Lower leg skin (tissue), 4 donors: Measurements from ENCODE around the gene STIM1. TPM values are rescaled to one million over a fixed set of nuclear protein-coding genes. Genes with fewer than 3 reads are reported as not detected.
"Not testable (repeated sequence)": the region's sequence is repeated elsewhere in the genome, so short reads cannot be mapped to it uniquely, and the experiment has no call there.

Experiments used
- DNase-seq, 2 donors: peaks; one replicate each; pipeline ENCODE4 v3.0.0-alpha.2; 2019; ENCODE audit warnings: low spot score in 2 of 2
- H3K4me3 ChIP-seq: fragments of 200-600 bp; sonication (generic); 2 replicates; pipeline ENCODE4 v1.5.1; 2017; ENCODE audit warnings: mild to moderate bottlenecking, low read depth; ENCODE audit not compliant: poor library complexity, severe bottlenecking
- POLR2A ChIP-seq, 2 donors: fragments of 450-650 bp; IDR thresholded peaks; one replicate each; pipeline ENCODE4 v1.6.1; 2016 to 2017; ENCODE audit warnings: antibody characterized with exemption in 2 of 2, mild to moderate bottlenecking in 1 of 2, moderate library complexity in 1 of 2
- WGBS, 2 donors: methylation state at CpG; one replicate each; pipeline ENCODE4 v1.1.5; 2018; 5-methylcytosine and 5-hydroxymethylcytosine counted together
- intact Hi-C: fragments of 100-400 bp; cut with DNase I; formaldehyde crosslinking; loops from one replicate; pipeline ENCODE4 v1.15.0; 2023; ENCODE audit warnings: low total_unique reads
- total RNA-seq, 4 donors: library from RNA; depleted of rRNA; stranded (reverse); fragments of >200 nt; gene quantifications; one replicate each; pipeline ENCODE4 v1.1.0, GENCODE V29; 2016
- TF ChIP-seq, protein P1 (sequence below), 3 donors: fragments of 450-650 bp; IDR thresholded peaks; one replicate each; pipeline ENCODE4 v1.5.1; 2016; ENCODE audit warnings: antibody characterized with exemption in 3 of 3, mild to moderate bottlenecking in 3 of 3, moderate library complexity in 2 of 3

STIM1 gene
- total RNA-seq, 4 donors from 2014 or later = 43.7 to 75.9 (median 64.9) TPM

DNA sequence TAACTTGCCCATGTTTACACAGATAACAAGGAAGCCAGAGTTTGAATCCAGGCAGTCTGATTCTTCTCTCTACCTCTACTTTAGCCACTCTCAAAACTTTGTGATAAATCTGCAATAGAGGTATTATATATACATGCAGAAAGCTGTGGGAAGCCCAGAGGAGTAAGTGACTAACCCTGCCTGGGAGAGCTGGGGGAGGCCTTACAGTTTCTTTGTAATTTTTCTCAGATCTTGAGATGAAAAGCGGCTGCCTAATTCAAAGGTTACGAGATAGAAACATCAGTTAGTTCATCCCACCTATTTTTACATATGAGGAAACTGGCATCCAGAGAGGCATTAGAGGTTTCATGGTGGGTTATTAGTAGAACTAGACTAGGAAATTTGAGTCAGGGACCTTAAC lies 4.9 kb downstream of the STIM1 start:
- no peak overlapping the region for H3K4me3 ChIP-seq
- no peak for DNase-seq
- intact Hi-C loops = no loop called here
- WGBS, 2 donors = 93 to 95% methylated on average over 2 of the region's 2 CpGs
- TF ChIP-seq POLR2A (IDR thresholded peaks at IDR 0.05) = no peak
- TF ChIP-seq, protein P1, sequence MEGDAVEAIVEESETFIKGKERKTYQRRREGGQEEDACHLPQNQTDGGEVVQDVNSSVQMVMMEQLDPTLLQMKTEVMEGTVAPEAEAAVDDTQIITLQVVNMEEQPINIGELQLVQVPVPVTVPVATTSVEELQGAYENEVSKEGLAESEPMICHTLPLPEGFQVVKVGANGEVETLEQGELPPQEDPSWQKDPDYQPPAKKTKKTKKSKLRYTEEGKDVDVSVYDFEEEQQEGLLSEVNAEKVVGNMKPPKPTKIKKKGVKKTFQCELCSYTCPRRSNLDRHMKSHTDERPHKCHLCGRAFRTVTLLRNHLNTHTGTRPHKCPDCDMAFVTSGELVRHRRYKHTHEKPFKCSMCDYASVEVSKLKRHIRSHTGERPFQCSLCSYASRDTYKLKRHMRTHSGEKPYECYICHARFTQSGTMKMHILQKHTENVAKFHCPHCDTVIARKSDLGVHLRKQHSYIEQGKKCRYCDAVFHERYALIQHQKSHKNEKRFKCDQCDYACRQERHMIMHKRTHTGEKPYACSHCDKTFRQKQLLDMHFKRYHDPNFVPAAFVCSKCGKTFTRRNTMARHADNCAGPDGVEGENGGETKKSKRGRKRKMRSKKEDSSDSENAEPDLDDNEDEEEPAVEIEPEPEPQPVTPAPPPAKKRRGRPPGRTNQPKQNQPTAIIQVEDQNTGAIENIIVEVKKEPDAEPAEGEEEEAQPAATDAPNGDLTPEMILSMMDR (IDR thresholded peaks at IDR 0.05) = no peak

DNA sequence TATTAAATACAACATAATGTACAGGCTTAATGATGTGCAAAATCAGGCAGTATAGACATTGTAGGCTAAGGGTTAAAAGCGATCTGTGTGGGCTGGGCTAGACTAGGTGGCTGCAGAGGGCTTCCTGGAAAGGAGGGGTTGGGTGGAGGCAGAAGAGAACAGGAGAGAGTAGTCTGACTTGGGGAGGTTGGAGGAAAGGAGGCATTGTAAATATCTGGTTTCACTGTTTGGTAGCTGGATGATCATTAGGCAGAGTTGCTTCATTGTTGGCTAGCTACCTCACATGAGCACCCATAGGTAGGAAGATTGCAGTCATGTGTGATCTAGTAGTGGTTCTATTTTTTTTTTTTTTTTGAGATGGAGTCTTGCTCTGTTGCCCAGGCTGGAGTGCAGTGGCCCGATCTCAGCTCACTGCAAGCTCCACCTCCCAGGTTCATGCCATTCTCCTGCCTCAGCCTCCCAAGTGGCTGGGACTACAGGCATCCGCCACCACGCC lies 5.5 kb downstream of the STIM1 start:
- intact Hi-C loops, H3K4me3 ChIP-seq, DNase-seq: not testable (repeated sequence)
- 77 to 80% methylated on average over 4 of the region's 4 CpGs for WGBS, 2 donors

DNA sequence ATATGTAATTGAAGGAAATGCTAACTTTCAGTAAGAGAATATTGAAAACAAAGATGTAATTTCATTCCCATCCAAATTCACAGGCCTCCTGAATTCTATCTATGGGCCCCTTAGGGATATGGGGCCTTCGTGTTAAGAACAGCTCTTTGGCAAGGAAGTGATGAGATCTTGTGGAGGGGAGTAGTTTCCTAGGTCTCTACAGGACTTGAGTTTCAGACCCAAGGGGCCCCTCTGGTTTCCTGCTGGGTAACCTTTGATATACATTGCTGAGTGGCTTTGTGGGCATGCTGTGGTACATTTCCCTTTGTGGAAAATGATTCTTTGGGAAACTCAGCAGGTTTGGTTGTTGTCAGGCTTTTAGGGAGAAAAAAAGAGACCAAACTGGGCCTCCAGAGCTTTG lies 6.2 kb downstream of the STIM1 start:
- DNase-seq = no peak
- intact Hi-C loops = no loop called here
- H3K4me3 ChIP-seq = no peak overlapping the region
- 32 to 50% methylated on average over 1 of the region's 1 CpG for WGBS, 2 donors
- no peak for TF ChIP-seq POLR2A (IDR thresholded peaks at IDR 0.05)
- TF ChIP-seq, protein P1 (IDR thresholded peaks at IDR 0.05) = no peak

DNA sequence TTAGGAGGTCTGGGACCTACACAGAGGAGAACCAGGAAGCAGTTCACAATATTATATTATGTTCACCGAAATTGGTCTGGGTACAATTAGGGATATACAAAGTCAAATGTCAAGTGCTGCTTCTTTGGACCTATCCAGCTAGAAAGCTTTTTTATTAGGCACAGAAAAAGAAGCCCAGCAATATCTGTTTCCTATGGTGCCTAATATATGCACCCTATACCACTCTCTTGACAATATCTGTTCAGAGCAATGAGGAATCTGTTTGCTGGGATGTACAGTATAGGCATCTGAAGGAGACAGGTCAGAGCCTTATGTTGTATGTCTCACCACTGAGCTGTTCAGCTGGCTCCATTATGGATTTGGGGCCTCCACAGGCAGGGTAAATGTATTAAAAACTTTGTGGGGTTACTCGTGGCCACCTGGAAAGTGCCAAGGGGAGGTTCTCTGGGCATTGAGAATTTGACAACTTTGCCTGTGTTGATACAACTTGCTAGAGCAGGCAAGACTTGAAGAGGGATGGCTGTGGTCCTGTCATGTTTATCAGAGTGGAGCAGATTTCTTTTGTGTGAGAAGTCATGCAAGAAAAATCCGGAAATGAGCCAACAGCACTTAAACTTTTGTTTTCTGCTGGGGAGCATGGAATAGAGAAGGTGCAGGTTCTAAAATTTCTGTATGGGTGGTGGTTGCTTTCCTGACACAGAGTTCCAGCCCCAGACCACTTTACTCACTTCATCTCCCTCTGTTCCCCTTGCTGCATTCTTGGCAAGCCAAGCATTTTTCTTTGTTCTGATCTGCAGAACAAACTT lies 10.1 kb downstream of the STIM1 start:
- no peak for TF ChIP-seq POLR2A (IDR thresholded peaks at IDR 0.05)
- TF ChIP-seq, protein P1 (IDR thresholded peaks at IDR 0.05) = no peak
- no peak overlapping the region for H3K4me3 ChIP-seq
- intact Hi-C loops = no loop called here
- DNase-seq = no peak
- WGBS, 2 donors = 43 to 45% methylated on average over 3 of the region's 3 CpGs

DNA sequence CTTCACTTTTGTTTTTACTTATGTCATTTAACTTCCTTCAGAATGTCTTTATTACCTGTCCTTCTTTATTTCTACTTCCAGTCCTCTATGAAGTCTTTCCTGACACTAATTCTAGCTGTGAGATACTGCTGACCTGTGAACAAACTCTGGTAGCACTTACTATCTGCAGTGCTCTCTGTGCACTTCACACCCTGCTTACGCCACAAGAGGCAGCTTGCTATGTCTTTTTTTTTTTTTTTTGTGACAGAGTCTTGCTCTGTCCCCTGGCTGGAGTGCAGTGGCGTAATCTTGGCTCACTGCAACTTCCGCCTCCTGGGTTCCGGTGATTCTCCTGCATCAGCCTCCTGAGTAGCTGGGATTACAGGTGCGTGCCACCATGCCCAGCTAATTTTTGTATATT lies 10.7 kb downstream of the STIM1 start:
- intact Hi-C loops = no loop called here
- TF ChIP-seq, protein P1 (IDR thresholded peaks at IDR 0.05) = no peak
- TF ChIP-seq POLR2A (IDR thresholded peaks at IDR 0.05) = no peak
- no peak for DNase-seq
- 71 to 81% methylated on average over 5 of the region's 5 CpGs for WGBS, 2 donors
- H3K4me3 ChIP-seq = no peak overlapping the region

DNA sequence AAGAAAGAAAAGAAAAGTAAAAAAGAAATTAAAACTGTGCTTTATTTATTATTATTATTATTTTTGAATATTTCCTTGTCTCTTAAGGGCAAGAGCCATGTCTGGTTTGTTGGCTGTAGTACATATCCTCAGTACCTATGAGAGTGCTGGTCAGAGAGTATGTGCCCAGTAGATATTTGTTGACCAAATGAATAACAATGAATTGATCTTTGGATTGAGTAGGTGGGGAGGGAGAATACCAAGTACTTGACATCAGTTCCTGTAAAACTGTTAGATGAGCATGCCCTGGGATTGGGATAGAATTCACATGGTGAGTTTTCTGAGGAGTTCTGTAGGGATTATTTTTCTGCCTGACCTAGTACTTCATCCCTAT lies 11.4 kb downstream of the STIM1 start:
- H3K4me3 ChIP-seq = no peak overlapping the region
- intact Hi-C loops = no loop called here
- DNase-seq = no peak
- TF ChIP-seq, protein P1 (IDR thresholded peaks at IDR 0.05) = no peak
